Measurements from ENCODE around the gene DAGLA.

Gene DAGLA

DNA sequence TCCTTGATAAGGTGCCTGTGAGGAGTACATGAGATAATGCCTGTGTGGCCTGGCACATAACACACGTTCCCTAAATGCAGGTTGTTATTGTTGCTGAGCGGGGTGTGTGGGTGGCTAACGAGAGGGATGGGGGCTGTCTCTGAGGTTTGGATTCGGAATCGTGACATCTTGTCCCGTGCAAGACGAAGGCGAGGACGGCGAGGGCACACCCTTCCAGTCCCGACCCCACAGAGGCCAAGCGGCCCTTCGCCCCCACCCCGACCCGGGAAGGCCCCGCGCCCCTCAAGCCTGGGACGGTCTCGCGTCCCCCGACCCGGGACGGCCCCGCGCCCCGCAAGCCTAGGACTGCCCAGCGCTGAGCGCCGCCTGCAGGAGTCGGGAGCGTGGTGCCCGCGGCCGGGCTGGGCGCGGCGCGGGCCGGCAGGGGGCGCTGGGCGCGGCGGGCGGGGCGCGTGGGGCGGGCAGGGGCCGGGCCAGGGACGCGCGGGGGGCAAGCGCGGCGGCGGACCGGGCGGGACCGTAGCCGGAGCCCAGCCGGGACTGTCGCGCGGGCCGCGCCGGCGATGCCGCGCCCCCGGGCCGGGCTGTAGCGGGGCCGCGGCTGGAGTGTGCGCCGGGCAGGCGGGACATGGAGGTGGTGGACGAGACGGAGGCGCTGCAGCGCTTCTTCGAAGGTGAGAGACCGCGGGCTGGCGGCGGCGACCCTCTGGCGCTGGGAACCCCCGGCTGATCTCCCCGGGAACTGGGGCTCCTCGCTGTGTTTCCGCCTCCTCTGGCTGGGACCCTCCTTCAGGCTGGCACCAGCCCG is 72.1 kb downstream of the DAGLA start, which contains the start of gene MYRF:
Gene MYRF, plus strand, starts transcription at position 520 of the 808 bp plus-strand sequence. Its CDS starts 109 bp downstream, at position 629.
- DNase-seq, result no peak

GRCh38 chr11:61752925-61753521 is 72.8 kb downstream of the DAGLA start:
- no peak for DNase-seq

DNA sequence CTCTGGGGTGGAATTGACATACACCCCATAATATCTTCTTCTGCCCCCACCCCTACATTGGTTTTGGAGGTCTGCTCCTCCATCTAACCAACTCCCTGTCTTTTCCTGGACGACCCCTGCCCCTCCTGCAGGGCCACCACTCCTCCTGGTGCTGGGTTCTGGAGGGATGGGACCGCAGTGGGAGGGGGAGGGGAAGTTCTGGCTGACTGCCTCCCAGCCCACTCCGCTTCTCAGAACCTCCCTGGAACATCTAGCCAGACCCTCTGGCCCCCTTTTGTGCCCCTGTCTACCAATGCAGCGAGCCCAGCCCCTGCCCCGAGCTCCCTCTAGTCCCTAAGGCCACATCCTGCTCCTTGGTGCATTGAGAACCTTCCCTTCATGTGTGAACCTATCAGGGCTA is 73.5 kb downstream of the DAGLA start:
- DNase-seq, result no peak

DNA sequence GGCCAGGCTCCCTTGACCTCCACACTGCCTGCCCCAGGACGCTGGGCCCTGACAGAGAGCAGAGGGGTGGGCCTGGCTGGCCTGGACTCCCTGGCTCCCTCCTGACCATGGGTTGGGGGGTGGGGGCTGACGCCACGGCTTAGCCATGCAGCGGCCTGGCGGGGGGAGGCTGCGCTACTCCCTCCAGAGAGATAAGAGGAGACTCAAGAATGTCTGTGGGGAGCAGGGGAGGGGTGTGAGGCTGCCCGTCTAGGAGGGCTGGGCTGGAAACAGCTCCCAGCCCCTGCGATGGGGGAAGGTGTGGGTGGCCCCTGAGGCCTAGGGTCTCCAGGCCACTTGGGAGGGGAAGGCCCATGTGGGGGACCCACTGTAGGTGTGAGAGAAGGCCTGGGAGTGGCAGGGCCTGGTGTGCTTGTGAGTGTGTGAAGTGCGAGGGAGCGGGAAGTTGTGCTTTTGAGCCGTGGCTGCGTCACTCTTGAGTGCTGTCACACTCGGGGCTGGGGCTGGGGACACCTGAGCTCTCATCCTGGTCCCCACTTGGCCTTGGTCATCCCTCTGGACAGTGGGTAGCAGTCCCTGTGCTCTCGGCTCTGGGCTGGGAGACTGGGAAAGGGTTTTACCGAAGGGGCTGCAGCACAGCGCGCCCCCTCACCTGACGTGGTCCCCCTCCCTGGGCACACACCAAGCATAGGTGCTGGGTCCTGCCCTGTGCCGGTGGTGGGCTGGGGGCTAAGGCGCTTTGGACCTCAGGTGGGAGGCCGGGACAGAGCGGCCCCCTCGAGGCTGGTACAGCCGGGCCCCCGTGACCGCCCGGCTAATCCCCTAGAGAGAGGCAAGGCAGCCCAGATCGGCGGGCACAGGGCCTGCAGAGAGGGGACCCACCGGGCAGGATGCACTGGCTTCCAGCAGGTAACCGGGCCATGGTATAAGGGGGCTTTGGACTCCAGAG is 74.6 kb downstream of the DAGLA start:
- no peak for DNase-seq

DNA sequence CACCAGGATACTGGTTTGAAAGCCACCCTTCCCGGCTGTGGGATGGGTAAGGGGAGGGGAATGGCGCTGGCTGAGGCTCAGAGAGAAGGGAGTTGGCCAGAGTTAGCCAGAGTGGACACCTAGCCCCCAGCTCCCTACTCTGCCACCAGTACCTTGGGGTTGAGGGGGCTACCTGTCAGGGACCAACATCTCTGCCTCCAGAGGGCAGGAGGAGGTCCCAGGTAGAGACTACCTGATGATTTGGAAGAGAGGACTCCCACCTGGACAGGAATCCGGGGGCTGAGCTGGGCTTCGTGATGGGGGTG is 75.9 kb downstream of the DAGLA start:
- DNase-seq, result no peak

DNA sequence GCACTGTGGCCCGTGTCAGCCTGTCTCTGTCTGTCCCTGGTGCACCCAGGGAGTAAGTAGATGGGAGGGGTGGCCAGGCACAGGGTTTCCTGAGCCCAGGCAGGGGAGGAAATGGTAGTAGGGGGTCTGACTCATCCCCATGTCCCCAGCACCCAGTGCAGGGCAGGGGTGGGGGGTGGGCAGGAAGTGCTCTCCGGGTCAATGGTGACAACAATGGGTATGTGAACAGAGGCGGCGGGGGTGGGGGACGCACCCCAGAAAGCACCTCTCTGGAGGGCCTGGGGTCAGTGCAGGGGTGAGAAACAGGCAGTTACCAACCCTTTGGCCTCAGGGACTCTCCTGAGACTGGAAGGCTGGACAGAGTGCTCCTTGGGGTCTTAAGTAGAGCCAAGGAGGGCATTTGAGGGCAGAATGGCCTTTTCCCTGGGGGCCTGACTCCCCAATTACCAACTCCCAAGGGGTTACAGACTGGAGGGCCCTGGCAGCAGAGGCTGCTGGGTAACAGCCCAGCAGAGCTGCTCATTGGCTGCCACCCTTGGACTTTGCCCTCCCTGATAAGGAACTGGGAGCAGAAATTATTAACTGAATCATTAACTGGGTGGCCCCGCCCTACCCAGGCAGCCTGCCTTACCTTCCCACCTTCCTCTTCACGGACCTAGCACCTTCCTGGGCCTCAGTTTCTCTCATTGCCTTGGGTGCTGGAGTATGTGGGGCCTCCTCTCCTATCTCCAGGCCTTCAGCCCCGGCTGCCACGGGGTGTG is 76.4 kb downstream of the DAGLA start:
- DNase-seq, result no peak

- no peak for DNase-seq
Measured at GRCh38 chr11:61757213-61757862, 77.1 kb downstream of the DAGLA start.

GRCh38 chr11:61760946-61761345 is 80.8 kb downstream of the DAGLA start:
- no peak for DNase-seq

GRCh38 chr11:61761440-61762222 is 81.4 kb downstream of the DAGLA start:
- no peak for DNase-seq

- no peak for DNase-seq
Measured at GRCh38 chr11:61762223-61762615, 82.0 kb downstream of the DAGLA start.

DNA sequence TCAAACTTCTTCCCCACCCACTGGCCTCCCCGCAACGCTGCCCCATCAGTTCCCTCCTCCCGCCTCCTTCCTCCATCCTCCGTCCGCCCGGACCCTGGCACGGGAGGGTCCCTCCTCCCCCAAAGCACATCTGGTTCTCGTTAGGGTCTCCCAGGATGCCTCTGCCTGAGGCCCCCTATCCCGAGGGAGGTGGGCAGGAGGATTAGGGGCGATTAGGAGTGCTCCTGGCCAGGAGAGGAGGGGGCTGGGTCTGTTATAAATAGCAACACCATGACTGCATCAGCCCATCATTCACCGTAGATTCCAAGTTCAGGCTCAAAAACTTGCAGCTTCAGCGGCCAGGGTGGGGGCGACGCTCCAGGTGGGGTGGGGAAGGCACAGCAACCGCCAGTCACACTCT is 82.6 kb downstream of the DAGLA start:
- no peak for DNase-seq

GRCh38 chr11:61763930-61764605 is 83.9 kb downstream of the DAGLA start:
- DNase-seq, result no peak

GRCh38 chr11:61764606-61765260 is 84.5 kb downstream of the DAGLA start:
- no peak for DNase-seq

GRCh38 chr11:61765550-61766253 is 85.5 kb downstream of the DAGLA start:
- DNase-seq, result no peak

GRCh38 chr11:61766353-61766841 is 86.2 kb downstream of the DAGLA start:
- no peak for DNase-seq

GRCh38 chr11:61768376-61769076 is 88.3 kb downstream of the DAGLA start:
- no peak for DNase-seq

- DNase-seq, result no peak
Measured at GRCh38 chr11:61769169-61769920, 89.2 kb downstream of the DAGLA start.
